K562 treated with DMSO at 1 percent for 4 hours (cell line): ENCODE measurements around the gene PKNOX2. TPM values are rescaled to one million over a fixed set of nuclear protein-coding genes. Genes with fewer than 3 reads are reported as not detected.

Experiments used
- total RNA-seq: library from RNA; unstranded; fragments of 300-600 nt; gene quantifications from 2 replicates; pipeline ENCODE4 v1.2.3, GENCODE V29; 2022; ENCODE audit not compliant: insufficient read depth

PKNOX2 gene, protein sequence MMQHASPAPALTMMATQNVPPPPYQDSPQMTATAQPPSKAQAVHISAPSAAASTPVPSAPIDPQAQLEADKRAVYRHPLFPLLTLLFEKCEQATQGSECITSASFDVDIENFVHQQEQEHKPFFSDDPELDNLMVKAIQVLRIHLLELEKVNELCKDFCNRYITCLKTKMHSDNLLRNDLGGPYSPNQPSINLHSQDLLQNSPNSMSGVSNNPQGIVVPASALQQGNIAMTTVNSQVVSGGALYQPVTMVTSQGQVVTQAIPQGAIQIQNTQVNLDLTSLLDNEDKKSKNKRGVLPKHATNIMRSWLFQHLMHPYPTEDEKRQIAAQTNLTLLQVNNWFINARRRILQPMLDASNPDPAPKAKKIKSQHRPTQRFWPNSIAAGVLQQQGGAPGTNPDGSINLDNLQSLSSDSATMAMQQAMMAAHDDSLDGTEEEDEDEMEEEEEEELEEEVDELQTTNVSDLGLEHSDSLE
- total RNA-seq: not detected in 2 replicates

DNA sequence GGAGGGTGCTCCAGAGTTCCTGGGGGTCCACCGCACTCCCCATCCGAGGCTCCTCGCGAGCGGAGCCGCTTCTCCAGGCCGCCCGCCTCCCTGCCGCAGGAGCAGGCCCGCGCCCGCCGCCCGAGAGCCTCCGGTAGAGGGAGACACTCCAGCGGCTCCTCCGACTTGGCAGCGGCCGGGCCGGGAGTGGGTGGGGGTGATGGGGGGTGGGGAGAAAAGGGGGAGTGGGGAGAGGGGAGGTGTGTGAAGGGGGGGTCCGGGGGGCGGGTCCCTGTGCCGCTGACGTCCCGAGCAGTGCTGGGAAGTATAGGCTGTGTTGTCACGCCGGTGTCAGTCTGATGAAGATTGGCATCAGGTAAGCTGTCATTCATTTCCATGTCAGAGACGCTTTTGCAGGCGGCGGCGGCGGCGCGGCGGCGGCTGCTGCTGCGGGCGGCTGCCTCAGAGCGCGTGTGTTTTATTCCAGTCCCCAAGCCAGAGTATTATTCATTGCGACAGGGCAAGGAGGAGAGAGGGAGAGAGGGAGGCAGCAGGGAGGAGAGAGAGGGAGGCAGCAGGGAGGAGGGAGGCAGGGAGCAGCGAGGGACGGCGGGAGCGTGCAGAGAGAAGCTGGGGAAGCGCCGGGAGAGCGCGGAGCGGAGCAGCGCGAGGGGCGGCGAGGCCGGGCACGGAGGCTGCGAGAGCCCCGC is at the start of gene PKNOX2:
TSS of gene PKNOX2 (plus strand) at position 330 of the 689 bp plus-strand sequence. CDS start 186,555 bp downstream, outside the sequence.

Other genes with a start within 250 kb of the PKNOX2 start
- not detected in 2 replicates for gene HEPN1, start 245.5 kb upstream of the PKNOX2 start, total RNA-seq
- gene HEPACAM, start 228.7 kb upstream of the PKNOX2 start, total RNA-seq: not detected in 2 replicates
- 1.3 and 2.2 TPM in 2 replicates for gene CCDC15, start 210.5 kb upstream of the PKNOX2 start, total RNA-seq
- gene SLC37A2, start 101.4 kb upstream of the PKNOX2 start, total RNA-seq: 2.4 and 3.0 TPM in 2 replicates
- 10.6 and 11.4 TPM in 2 replicates for gene TMEM218, start 53.1 kb upstream of the PKNOX2 start, total RNA-seq